ENCODE data around the gene MYBPC2. TPM values are rescaled to one million over a fixed set of nuclear protein-coding genes. Genes with fewer than 3 reads are reported as not detected.

Gene MYBPC2
- total RNA-seq: not detected in 2 replicates

DNA sequence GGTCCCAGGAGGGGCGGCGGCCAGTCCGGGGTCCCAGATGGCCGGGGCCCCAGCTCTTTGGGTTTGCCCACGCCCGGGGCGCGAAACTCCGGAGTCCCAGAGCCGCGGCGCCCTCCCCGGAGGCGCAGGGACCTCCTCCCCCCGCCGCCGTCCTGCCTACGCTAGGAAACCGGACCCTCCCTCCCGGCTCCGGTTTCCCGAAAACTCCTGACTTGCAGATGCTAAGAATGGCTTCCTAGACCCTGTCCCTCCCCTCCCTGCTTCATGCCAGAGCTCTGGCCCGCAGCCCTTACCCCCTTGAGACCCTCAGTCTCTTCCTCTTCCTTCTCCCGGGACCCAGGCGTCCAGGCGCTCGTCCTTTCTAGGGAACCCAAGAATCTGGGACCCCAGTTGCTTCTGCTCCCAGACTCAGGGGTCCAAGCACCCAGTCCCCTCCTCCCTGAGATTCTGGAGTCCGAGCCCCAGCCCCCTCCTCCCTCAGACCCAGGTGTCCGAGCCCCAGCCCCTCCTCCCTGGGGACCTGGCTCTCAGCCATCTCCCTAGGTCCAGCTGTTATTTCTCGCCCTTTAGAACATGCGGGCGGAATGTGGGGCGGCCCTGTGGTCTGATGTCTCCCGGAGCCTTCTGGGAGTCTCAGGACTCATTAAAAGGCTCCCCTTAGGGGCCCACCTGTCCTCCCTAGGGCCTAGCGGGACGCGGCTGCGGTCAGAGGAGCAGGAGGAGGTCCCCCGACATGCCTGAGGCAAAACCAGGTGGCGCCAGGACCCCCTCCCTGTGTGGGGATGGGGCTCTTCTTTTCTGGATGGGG is at the start of gene MYBPC2:
TSS of gene MYBPC2 (plus strand) at position 672 of the 808 bp plus-strand sequence. CDS start at position 734, 62 bp downstream.

DNA sequence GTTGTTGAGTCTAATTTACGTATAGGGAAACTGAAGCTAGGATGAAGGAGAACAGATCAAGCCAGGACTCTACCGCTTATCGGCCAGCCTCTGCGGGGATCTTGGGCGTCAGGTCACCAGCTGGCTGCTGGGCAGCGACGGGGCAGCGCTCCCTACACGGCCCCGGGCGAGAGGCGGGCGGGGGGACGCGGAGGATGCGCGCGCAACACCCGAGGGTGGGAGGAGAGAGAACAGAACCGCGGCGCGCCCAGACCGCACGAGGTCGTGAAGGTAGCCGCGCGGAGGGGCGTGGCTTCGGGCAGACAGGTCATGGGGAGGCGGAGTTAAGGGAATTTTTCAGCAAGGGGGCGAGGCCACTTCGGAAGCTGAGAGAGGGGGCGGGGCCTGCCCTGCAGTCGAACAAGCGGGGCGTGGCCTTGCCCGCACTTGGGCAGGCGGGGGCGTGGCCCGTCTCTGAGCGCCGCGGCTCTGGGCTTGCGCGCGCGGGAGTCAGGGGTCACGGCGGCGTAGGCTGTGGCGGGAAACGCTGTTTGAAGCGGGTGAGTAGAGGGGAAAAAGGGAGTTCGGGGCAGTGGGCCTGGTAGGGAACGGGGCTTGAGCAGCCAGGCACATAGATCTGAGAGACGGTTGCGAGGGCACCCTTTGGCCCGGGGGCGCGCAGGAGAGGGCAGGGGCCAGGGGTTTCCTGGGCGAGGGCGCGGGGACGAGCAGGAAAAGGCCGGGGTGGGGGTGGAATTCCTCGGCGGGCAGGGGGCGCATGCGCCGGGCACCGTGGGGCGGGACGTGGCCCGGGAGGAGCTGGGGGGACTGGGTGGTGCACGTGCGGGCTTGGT is 48.6 kb upstream of the MYBPC2 start, which contains the start of gene POLD1:
TSS of gene POLD1 (plus strand) at position 496 of the 833 bp plus-strand sequence. CDS start 14,505 bp downstream, outside the sequence.

DNA sequence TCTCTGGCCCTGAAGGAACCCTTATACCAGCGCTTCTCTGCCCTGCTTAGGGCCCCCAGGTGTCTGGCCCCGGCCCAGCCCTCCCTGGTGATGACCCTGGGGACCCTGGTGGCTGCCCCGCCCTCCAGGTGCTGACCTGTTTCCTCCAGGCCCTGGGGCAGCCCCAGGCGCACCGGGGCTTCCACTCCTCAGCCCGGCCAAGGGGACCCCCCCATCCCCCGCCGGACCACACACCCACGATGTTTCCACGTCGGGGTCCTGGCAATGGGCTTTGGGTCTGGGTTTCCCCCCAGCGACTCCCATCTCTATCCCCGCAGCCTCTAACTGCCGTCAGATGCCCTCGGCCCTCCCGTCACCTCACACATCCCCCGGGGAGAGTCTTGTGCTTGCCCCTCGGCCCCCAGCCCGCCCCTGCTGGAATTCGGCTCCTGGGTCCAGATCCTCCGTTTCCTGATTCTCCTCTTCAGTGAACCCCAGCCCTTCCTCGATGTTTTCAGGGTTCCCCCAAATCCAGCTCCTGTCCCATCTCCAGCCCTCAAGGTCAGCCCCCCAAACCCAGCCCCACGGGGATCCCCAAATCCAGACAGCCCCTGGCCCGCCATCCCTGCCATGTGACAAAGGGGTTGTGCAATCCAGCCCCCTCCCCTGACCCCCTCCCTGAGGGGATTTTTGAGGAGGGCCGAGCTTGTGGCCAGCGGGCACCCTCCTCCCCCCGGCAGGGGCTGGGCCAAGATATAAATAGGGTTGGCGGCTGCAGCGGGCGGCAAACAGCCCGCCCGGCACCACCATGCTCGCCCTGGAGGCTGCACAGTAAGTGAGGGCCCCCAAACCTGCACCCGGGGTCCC is 14.3 kb upstream of the MYBPC2 start, which contains the start of gene SPIB:
TSS of gene SPIB (plus strand) at position 763 of the 846 bp plus-strand sequence. CDS start at position 788, 25 bp downstream.

DNA sequence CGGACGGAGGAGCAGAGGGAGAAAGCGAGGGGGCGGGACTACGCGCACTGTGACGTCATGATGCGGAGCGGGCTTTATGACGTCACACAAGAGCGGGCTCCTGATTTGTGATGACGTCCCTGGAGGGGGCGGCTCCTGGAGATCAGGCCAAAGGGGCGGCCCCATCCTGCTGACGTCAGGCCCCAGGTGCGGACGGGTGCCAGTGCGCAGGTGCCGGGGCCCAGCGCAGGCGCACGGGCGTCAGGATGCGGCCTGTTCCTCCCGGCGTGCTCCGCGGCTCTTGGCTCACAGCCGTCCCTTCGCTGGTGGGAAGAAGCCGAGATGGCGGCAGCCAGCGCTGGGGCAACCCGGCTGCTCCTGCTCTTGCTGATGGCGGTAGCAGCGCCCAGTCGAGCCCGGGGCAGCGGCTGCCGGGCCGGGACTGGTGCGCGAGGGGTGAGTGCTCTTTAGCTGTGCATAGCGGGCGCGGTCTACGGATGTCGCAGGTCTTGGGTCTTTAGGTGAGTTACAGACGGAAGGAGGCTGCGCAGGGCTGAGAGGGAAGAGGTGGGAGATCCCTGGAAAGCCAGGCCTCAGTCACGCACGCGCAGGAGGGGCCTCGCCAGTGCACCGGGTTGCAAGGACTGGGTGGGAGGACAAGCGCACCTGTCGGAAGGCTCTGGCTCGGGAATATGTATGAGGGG is 43.7 kb downstream of the MYBPC2 start, which contains the start of the genes EMC10 and GARIN5A:
TSS of gene EMC10 (plus strand) at position 284 of the 683 bp plus-strand sequence. CDS start at position 322, 38 bp downstream.
TSS of gene GARIN5A (minus strand) at position 625 of the 683 bp plus-strand sequence. CDS start at position 165, 460 bp downstream.

DNA sequence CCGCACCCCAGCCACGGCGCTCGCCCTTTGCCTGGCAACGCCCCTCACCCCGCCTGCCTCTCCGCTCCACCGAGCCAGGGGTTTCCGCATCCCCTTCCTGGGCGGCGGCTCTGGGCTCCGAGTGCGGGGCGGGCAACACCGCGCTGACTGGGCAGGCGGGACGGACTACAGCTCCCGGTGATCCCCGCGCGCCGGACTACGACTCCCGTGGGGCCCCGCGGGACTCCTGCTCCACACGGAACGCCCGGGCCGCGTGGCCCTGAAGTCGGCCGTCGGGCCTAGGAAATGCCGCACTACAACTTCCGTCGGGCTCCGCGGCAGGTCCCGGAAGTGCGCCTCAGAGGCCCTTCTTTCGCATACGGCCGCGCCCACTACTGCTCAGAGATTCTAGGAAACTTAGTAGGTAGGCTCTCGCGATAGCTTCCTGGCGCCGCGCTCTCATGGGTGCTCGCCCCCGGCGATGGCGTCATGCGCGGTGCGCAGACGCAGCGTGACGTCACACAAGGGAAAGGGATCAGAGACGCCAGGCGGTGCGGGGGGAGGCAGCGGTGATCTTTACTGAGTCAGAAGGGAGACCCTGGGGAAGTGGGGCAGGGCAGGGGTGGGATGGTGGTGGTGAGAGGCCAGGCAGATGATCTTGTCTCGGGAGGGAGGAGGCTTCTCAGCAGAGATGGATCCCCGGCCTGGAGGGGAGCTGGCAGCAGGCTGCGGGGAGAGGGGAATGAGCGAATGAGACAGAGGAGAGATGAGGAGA is 78.6 kb downstream of the MYBPC2 start, which contains the start of gene JOSD2:
TSS of gene JOSD2 (minus strand) at position 123 of the 754 bp plus-strand sequence. CDS start 760 bp downstream, outside the sequence.

DNA sequence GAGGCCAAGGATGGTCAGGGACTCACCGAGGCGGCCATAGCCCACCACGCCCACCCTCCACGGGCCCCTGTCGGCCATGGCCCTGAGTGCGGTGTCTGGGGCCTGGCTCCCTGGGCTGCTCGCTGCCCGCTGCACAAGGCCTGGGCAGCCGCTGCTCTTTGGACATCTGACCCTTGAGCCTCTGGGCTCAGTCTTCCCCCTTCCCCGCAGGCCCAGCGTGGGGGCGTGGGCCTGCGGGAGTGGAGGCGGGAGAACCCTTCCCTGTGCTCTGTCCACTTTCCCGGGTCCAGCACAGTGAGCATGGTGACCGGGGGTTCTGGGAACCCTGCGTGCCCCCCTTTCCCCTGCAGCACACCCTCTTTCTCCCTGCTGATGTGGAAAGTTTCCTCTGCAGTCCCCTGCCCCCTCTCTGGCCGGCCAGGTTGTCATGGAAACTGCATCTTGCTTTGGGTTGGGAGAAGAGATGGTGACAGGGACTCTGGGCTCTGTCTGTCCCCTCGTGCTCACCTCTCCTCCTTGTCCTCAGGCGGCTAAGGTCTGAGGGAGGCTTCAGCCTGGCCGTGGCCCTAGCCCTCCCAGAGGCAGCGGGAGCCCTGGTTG is 81.2 kb downstream of the MYBPC2 start, which contains the start of gene ASPDH:
TSS of gene ASPDH (minus strand) at position 168 of the 600 bp plus-strand sequence. CDS start at position 78, 90 bp downstream.

Other genes with a start within 250 kb of the MYBPC2 start
- 3.1 and 34.3 TPM in 2 replicates for gene MYH14, start 229.3 kb upstream of the MYBPC2 start, total RNA-seq
- gene KCNC3, start 103.5 kb upstream of the MYBPC2 start, total RNA-seq: under 0.01 and 0.36 TPM in 2 replicates
- gene NAPSA, start 67.3 kb upstream of the MYBPC2 start, total RNA-seq: under 0.01 and 0.78 TPM in 2 replicates
- gene NR1H2, start 56.4 kb upstream of the MYBPC2 start, total RNA-seq: 60.1 and 69.3 TPM in 2 replicates
- gene POLD1, start 48.5 kb upstream of the MYBPC2 start, total RNA-seq: 25.6 and 27.7 TPM in 2 replicates
- gene SPIB, start 14.0 kb upstream of the MYBPC2 start, total RNA-seq: not detected in 2 replicates
- gene EMC10, start 43.6 kb downstream of the MYBPC2 start, total RNA-seq: 29.4 and 44.4 TPM in 2 replicates
- 0.68 and 1.4 TPM in 2 replicates for gene GARIN5A, start 44.0 kb downstream of the MYBPC2 start, total RNA-seq
- gene JOSD2, start 78.3 kb downstream of the MYBPC2 start, total RNA-seq: 14.4 and 19.5 TPM in 2 replicates
- not detected in 2 replicates for gene ASPDH, start 81.0 kb downstream of the MYBPC2 start, total RNA-seq
- gene LRRC4B, start 135.5 kb downstream of the MYBPC2 start, total RNA-seq: not detected in 2 replicates
- not detected in 2 replicates for gene SYT3, start 207.0 kb downstream of the MYBPC2 start, total RNA-seq
- 0.68 TPM in 1 of 2 replicates, not detected in the other for gene C19orf81, start 216.6 kb downstream of the MYBPC2 start, total RNA-seq